PC-9 (cell line): Measurements from ENCODE around the gene DEUP1.

Experiments used
- EZH2 ChIP-seq: fragments of 200-600 bp; sonication (generic); IDR thresholded peaks from 2 replicates; pipeline ENCODE4 v1.8.0; 2017; ENCODE audit warnings: antibody characterized with exemption, low read depth
- TF ChIP-seq, protein P1 (sequence below): fragments of 200-600 bp; sonication (generic); conservative IDR thresholded peaks from 2 replicates; pipeline ENCODE4 v1.6.1; 2017; ENCODE audit warnings: mixed run types, antibody characterized with exemption, mild to moderate bottlenecking, moderate library complexity

DNA sequence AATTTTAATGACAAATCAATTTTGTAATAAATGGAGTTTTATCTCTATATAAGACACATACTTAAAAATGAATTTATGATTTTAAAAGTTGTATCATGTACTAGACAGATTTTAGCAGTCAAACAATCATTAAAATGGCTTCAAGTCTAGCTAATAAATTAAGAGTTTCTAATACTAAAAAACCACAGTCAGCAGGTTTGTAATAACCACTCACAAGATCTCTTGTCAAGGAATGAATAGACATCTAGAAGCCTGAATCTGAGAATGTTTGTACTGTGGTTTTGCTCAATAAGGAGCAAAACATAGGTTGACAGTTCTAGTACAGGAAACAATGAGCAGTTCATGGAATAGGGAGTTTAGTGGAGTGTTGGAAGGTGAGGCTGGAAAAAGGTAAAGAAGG lies 81.2 kb downstream of the DEUP1 start:
- TF ChIP-seq, protein P1, sequence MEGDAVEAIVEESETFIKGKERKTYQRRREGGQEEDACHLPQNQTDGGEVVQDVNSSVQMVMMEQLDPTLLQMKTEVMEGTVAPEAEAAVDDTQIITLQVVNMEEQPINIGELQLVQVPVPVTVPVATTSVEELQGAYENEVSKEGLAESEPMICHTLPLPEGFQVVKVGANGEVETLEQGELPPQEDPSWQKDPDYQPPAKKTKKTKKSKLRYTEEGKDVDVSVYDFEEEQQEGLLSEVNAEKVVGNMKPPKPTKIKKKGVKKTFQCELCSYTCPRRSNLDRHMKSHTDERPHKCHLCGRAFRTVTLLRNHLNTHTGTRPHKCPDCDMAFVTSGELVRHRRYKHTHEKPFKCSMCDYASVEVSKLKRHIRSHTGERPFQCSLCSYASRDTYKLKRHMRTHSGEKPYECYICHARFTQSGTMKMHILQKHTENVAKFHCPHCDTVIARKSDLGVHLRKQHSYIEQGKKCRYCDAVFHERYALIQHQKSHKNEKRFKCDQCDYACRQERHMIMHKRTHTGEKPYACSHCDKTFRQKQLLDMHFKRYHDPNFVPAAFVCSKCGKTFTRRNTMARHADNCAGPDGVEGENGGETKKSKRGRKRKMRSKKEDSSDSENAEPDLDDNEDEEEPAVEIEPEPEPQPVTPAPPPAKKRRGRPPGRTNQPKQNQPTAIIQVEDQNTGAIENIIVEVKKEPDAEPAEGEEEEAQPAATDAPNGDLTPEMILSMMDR, result no peak
- no peak for TF ChIP-seq EZH2
